Stimulated activated CD8-positive, alpha-beta memory T cell treated with anti-CD3 and anti-CD28 coated beads, Interleukin-7, amount 100 ng/mL, for 24 hours (primary cell): ENCODE results near the gene STXBP5.

Experiments
- DNase-seq: peaks from one replicate; pipeline ENCODE4 v3.0.0-alpha.2; 2020; ENCODE audit warnings: low read depth

The STXBP5 gene

DNA sequence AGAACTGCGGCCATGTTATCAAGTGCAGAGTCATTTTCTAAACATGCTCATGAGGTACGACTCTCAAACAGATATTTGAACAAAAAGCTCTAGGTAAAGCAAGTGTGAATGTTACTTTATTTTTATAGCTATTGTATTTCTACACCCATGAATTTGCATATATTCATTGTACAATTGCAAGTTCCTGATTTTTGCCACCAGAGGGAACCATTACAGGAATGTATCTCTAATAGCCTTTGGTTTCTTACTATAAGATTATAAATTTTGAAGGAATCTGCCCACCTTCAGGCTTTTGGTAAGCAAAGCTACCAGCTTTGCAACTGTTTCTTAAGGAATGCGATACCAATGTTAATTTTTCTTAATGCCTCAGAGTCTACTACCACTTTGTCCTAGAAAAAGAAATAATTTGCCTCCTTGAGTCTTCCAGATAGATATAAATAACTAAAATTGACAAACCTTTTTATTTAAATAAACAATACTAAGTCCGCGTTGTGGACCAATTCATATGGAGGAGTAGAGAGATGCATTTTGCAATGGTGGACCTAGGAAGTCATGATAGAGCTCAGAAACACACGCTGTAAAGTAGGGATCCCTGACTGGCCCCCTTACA lies 178.8 kb downstream of the STXBP5 start:
- DNase-seq = no peak

DNA sequence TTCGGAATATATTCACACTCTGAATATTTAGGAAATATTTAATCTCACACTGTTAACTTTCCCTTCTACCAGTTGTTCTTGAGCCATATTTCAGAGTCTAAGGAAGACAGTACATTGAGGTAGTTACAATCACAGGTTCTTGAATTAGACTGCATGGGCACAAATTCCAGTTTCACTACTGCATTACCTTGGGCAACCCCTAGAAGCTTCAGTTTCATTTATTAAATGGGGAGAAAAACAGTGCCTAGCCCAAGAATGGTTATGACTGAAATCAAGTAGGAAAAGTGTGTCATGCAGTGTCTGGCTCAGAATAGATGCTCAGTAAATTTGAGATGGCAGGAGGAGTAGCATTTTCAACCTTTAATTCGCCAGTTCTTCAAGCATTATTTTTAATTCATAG lies 179.8 kb downstream of the STXBP5 start:
- no peak for DNase-seq

DNA sequence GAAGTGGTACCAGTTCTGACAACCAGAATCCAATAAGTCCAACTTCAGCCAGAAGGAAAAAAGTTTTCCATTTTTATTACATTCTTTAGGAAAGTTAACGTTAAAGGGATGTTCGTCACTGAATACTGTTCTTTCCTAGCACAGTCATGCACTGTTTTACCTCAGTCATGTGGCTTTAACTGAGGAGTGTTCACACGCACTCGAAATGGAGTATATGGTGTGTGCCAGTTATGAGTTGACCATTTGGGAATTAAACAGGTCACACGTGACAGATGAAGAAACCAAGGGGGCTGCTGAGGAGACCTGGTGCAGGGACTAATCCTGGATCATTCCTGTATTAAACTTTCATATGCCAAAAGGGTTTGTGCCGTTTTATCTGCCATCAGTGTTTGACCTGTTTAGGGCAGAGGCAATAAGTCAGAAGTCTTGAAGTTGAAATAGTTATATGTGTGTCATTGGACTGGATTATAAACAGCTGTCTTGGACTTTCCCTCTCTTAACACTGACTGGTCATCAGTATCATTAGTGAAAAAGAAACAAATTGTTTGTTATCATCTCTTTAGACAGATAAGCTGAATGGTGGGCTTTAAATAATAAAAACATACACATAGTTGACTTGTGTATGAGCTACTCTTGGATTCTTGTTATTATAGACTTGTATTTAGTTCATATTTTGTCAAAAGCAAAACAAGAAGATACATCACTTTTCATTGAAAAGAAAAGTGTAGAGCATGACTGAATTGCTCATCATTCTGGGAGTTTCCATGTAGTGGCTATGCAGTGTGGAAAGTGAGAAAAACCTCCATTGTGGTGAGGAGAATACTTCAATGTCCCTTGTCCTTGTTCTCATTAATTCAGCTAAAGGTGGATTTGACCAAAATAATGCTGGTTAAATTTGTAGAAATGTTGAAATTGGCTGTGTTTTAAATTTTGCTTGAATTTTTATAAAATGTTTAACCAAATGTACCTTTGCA lies 180.8 kb downstream of the STXBP5 start:
- no peak for DNase-seq

DNA sequence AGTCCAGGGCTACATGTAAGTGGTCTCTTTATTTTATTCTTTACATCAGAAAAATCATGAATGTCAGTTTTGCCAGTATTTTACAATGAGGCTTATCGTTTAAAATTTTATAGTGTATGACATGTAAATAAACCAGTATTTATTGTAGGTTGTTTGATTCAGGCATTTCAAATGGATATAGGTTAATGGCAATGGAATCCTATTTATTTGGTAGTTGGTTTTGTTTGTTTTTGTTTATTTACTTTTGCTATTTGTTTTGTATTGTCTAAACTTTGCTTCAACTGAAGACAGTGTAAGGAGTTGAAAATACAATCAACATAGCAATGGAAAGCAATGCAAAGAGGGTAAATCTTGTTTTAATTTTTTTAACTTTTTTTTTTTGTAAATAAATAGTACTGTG lies 185.2 kb downstream of the STXBP5 start:
- DNase-seq = no peak

DNA sequence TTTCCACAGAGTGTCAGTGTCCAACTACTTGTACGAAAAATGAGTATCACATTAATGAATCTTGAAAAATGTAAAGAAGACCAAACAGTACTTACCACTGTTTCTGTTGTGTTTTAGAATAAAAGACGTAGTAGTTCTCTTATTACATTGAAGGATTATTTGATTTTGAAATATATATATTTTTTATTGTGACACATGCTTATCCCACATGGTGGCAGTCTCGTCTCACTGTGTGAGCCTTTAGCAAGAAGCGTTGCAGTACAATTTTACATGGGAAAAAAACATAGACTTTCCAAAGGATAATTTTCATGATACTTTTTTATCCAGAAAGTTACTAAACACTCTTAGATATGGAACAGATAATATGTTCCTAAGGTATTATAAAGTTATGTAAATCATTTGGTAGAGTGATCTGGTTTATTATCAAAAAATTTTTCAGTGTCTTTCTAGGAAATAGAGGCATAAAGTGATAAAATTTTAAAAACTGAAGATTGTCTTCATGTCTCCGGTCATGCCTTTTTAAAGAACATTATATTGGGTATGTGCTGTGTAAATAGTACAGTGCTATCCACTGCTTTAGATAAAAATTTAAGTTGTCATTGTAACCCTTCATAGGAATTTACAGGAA lies 186.8 kb downstream of the STXBP5 start:
- no peak for DNase-seq

DNA sequence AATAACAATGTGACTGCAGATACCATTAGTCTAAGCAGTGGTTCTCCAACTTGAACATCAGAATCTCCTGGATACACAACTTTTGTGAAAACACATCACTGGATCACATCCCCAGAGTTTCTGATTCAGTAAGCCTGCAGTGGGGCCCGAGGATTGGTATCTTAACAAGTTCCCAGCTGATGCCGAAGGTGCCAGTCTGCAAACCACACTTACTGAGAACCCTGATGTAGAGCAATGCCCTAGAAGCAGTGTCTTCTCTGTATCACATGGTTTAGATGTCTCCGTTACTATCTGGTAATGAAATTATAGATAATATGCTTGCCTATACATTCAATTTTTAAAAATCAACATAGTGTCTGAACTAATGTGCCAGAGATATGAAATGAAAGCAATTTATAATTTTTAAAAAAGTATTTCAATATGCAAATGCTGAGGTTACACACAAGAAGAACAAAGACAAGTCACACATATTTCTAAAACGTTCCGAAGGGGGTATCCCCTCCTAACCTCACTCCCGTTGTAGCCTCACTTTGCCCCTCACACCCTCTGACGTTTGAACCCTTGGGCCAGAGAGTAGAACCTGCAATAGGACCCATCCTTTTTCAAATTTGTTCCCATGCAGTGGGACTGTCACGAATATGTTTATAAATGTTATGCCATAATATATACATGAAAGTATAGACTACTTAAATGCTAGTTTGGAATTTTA lies 188.9 kb downstream of the STXBP5 start:
- DNase-seq = no peak

DNA sequence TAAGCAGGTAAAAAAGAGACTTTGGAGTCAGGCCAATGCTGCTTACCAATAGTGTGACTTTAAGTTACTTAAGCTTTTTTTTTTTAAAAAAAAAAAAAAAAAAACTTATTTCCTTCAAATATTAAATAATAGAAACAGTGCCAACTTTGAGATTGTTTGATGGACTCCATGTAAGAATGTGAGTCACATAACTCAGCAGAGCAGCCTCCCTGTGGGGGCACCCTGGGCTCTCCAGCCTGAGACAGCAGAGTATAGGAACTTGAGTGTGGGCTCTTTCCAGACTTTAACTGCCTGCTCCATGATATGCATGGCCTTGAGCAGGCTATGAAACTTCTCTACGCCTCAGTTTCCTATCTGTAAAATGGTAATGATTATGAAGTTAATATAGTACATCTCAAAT lies 190.9 kb downstream of the STXBP5 start:
- no peak for DNase-seq

DNA sequence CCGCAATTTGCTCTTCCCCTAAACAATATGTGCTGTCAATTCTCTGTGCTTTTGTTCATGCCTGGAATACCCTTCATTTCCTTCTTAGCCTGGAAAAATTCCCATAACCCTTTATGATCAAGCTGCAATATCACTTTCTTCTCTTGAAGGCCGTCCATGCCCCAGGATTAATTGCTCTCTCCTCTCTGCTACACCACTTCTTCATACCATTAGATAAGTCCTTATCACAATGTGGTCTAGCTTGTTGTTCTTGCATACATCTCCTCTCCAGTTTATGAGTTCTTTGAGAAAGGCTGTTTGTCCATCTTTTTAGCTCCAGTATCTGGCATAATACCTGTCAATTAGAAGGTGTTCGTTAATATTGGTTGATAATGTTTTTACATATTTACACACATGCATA lies 193.1 kb downstream of the STXBP5 start:
- DNase-seq = no peak

DNA sequence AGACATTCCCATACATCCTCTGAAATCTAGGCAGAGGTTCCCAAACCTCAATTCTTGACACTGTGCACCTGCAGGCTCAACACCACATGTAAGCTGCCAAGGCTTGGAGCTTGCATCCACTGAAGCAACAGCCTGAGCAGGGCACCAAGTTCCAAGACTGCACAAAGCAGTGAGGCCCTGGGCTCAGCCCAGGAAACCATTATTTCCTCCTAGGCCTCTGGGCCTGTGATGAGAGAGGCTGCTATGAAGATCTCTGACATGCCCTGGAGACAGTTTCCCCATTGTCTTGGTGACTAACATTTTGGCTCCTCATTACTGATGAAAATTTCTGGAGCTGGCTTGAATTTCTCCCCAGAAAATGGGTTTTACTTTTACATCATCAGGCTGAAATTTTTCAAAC lies 196.8 kb downstream of the STXBP5 start:
- no peak for DNase-seq

DNA sequence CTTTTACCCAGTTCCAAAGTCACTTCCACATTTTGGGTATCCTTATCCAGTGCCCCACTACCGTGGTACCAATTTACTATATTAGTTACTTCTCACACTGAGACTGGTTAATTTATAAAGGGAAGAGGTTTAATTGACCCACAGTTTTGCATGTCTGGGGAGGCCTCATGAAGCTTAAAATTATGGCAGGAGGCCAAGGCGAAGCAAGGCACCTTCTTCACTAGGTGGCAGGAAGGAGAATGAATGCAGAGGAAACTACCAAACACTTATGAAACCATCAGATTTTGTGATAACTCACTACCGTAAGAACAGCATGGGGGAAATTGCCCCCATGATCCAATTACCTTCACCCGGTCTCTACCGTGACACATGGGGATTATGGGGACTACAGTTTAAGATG lies 197.6 kb downstream of the STXBP5 start:
- no peak for DNase-seq

DNA sequence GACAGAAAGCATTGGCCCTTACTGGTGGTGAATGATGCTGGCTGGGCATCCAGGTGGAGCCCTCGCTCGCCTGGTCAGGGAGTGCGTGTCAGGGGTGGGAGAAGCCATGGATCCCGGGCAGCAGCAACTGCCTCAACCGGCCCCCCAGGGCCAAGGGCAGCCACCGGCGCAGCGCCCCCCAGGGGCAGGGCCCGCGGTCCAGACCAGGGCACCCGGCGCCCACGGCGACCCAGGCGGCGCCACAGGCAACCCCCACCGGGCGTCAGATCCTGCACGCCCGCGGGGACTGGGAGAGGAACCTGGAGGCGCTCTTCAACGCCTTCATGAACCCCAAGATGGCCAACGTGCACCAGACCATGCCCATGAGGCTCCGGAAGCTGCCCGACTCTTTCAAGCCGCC lies 202.6 kb downstream of the STXBP5 start:
- DNase-seq = no peak

DNA sequence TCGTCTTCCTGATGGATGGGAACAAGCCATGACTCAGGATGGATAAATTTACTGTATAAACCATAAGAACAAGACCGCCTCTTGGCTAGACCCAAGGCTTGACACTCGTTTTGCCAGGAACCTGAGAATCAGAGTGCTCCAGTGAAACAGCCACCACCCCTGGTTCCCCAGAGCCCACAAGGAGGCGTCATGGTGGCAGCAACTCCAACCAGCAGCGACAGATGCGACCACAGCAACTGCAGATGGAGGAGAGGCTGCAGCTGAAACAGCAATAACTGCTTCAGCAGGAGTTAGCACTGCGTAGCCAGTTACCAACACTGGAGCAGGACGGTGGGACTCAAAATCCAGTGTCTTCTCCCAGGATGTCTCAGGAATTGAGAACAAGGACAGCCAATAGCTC lies 203.4 kb downstream of the STXBP5 start:
- no peak for DNase-seq

DNA sequence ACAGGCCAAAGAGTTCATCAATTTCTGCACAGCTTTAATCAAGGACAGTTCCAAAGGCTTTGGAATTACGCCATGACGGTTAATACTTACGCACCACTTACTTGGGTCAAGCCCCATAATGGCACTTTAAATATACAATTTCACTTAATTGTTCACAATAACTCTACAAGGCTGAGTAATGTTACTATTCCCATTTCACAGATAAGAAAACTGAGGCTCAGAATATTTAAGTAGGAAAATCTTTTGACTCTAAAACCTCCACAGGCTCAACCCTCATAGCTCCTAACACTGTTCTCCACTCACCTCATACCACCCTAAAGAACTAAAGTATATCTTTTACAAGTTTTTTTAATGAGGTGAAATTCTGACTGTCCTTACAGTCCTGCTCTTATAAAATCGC lies 212.4 kb downstream of the STXBP5 start:
- no peak for DNase-seq

DNA sequence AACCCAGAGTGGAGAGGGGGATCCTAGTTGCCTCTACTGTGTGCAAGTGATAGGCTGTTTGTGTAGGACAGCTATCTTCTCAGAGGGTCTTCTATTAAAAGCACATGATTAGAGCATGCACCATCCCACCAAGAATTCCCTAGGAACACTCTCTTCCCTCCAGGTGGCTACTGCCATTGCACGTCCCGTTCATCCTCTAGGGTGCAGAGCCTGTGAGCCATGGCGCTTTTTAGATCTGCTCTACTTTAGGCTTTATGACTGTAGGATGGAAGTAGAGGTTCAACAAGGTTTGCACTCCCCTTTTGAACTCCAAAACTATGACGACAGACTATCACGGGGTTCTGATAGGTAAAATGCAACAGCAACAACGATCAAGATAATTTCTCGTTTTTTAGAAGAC lies 213.7 kb downstream of the STXBP5 start:
- DNase-seq = no peak

DNA sequence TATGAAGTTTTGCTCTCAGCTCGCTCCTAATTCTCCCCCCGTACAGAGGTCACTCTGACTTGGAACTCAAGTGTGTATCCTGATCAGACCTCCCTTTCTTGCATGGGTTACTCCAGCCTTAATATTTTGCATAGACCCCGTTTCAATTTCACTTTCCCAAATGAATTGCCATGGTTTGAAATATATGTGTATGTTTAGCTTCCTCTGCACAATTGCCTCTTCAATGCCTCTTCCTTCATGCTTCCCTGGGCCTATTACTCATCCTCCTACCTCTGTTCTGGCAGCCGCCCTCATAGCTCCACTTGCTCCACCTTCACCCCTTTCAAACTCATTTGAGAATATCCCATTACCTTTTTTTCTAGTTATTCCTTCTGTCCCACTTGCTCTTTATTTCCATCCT lies 214.3 kb downstream of the STXBP5 start:
- DNase-seq = no peak

DNA sequence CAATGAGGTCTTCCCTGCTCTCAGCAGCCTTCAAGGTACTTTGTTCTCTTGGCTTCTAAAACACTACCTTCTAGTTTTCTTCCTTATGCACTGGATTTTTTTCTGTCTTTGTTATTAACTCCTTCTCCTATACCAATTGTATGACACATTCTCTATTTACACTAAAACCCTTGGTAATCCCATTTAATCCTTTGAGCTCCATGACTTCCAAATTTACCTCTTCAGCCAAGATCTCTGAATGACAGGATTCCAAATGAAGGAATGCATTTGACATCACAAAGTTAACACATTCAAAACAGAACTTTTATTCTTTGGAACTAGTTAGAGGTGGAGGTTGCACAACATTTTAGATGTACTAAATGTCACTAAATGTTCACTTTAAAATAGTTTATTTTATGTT lies 217.7 kb downstream of the STXBP5 start:
- DNase-seq = no peak

DNA sequence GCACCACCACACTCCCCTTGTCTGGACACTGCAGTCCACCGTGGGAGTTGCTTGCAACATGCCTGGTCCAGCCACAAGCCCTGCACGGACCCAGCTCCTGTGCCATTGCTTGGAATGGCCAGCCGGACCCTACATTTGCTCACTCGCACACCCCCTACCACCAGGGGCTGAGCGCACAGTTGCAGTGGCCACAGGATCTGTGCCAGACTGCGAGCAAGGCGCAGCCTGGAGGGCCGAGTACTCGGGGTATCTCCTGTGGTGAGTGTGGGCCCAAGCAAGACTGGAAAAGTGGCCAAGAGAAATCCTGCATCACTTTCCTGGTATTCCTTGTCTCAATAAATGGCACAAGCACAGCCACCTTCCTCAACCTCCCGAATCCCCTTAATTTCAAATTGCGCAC lies 218.9 kb downstream of the STXBP5 start:
- no peak for DNase-seq

DNA sequence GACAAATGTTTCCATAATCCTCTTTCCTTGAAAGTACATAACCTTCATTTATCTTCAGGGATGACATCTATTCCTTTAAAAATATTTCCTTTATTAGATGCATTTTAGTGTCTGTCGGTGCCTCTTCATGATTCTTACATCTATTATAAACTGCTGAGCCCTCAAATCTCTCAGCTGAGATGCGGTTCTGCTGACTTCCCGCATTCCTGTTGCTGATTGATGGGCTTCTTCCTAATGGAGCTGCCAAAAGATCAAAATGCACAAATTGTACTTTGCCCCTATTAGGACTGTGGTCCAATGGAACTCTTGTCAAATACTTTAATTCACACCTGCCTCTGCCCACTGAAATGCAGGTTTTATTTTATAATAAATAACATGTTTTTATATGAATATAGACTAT lies 225.6 kb downstream of the STXBP5 start:
- DNase-seq = no peak

DNA sequence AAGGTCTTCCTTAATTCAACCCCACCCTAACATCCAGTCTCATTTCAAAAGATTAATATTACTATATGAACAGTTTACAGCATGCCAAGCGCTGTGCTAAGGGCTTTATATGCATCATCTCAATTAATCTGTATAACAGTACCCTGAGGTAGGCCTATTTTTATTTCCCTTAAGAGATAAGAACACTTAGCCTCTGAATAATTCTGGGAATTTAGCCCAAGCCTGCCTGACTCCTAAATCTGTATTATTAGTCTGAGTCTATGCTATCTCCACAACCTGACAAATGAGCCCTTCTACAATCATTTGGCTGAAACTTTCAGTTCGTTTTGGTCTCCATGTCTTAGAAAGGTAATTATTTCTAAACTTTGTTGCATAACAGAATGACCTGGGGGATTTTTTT lies 226.6 kb downstream of the STXBP5 start:
- DNase-seq = no peak

DNA sequence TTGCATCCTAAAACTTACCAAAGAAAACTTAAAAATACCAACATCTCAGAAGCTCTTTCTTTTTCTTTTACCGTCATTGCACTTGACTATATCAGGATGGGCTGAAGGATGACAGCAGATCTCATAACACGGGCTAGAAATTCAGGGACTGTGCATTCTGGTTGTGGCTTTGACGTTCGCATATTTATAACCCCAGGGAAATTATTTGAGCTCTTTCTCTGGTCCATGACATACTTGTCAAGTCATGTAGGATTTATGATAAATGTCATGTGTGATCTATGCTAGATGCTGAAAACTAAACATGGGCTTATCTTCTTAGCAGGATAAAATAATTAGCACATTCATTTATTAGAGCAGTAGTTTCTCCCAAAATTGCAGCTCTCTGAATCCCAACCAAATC lies 229.9 kb downstream of the STXBP5 start:
- no peak for DNase-seq

DNA sequence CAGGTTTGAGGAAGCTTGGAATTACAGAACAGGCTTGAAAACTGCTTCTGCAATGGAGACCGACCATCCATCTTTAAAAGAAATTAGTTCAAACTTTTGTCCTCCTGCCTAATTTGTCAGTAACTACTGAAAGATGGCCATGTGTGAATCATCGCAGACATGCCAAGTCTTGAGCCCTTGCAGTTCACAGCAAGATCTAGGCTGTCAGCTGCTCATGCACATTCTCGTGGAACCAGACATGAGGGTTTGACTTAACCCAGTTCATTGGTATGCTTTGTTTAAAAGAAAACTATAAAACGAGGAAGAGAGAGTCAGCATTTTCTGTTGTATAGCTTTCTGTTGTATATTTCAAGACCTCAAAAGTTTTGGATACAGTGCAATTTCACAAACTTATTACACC lies 230.3 kb downstream of the STXBP5 start:
- DNase-seq = no peak

DNA sequence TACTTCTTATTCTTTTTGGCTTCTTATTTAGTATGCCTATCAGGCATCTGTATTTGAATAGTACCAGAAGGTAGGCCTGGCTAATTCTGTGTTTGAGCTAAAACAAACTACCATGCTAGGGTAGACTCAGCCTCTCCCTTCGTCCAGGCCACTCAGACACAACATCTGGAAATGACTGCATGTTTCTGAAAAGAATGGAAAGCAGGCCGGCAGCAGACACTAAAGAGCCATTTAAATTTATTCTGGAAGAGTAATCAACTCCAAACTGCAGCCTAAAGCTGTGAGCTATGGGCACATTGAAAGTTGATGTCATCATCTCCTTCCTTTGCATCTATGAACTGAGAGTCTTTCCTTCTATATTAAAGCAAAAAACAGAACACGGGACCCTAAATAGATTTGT lies 233.4 kb downstream of the STXBP5 start:
- no peak for DNase-seq
